Suprapubic skin (tissue), 4 donors: ENCODE data around the gene PCNT. TPM values are rescaled to one million over a fixed set of nuclear protein-coding genes. Genes with fewer than 3 reads are reported as not detected.

Experiments used
- DNase-seq, 2 donors: peaks; one replicate each; pipeline ENCODE4 v3.0.0-alpha.2; 2019; ENCODE audit warnings: low spot score in 2 of 2
- H3K27ac ChIP-seq: fragments of 200-600 bp; sonication (generic); one replicate; pipeline ENCODE4 v1.5.1; 2019
- H3K27me3 ChIP-seq: fragments of 200-600 bp; sonication (generic); one replicate; pipeline ENCODE4 v1.5.1; 2019
- H3K36me3 ChIP-seq: fragments of 200-600 bp; sonication (generic); one replicate; pipeline ENCODE4 v1.5.1; 2019
- H3K4me1 ChIP-seq: fragments of 200-600 bp; sonication (generic); one replicate; pipeline ENCODE4 v1.5.1; 2019
- H3K4me3 ChIP-seq: fragments of 200-600 bp; sonication (generic); one replicate; pipeline ENCODE4 v1.5.1; 2019; ENCODE audit warnings: mild to moderate bottlenecking
- H3K9me3 ChIP-seq: fragments of 200-600 bp; sonication (generic); one replicate; pipeline ENCODE4 v1.5.1; 2019
- CTCF ChIP-seq, 2 donors: fragments of 200-600 bp in 1 of 2; fragments of 450-650 bp in 1 of 2; sonication (generic) in 1 of 2; IDR thresholded peaks; one replicate each; pipeline ENCODE4 v1.5.1; 2016 to 2019; ENCODE audit warnings: antibody characterized with exemption in 2 of 2, mild to moderate bottlenecking in 1 of 2, moderate library complexity in 1 of 2
- EP300 ChIP-seq: sonication (generic); formaldehyde crosslinking; IDR thresholded peaks from one replicate; pipeline ENCODE4 v1.6.1; 2017; ENCODE audit warnings: antibody characterized with exemption
- POLR2A ChIP-seq, 2 donors: fragments of 450-650 bp; IDR thresholded peaks; one replicate each; pipeline ENCODE4 v1.6.1; 2017; ENCODE audit warnings: antibody characterized with exemption in 2 of 2, mild to moderate bottlenecking in 2 of 2, moderate library complexity in 2 of 2
- POLR2AphosphoS5 ChIP-seq, 3 donors: sonication (generic); formaldehyde crosslinking; IDR thresholded peaks; one replicate each; pipeline ENCODE4 v1.6.1; 2017; ENCODE audit warnings: antibody characterized with exemption in 3 of 3
- WGBS: methylation state at CpG from one replicate; pipeline ENCODE4 v1.1.5; 2018; 5-methylcytosine and 5-hydroxymethylcytosine counted together
- total RNA-seq, 4 donors: library from RNA; depleted of rRNA; stranded (reverse); fragments of >200 nt; gene quantifications; one replicate each; pipeline ENCODE4 v1.1.0, GENCODE V29; 2016

Gene PCNT
- total RNA-seq, 4 donors from 2014 or later = 27.4 to 65.2 (median 47.0) TPM

- Histone ChIP-seq H3K36me3 (peaks cover 92% of the 10 kb centered on the region), H3K27ac (no peak overlapping the region), H3K27me3 (no peaks in the 10 kb centered on the region), H3K4me3 (no peak overlapping the region), H3K4me1 (no peaks in the 10 kb centered on the region), H3K9me3 (no peaks in the 10 kb centered on the region)
- no peak for DNase-seq
- WGBS = 92% methylated on average over 15 of the region's 15 CpGs
- no peak for TF ChIP-seq POLR2A (IDR thresholded peaks at IDR 0.05)
- no peak for TF ChIP-seq EP300
- no peak for TF ChIP-seq POLR2AphosphoS5 (IDR thresholded peaks at IDR 0.05)
- TF ChIP-seq CTCF (IDR thresholded peaks at IDR 0.05) = no peak
These were observed 112.7 kb downstream of the PCNT start for GRCh38 chr21:46436621-46437020.

DNA sequence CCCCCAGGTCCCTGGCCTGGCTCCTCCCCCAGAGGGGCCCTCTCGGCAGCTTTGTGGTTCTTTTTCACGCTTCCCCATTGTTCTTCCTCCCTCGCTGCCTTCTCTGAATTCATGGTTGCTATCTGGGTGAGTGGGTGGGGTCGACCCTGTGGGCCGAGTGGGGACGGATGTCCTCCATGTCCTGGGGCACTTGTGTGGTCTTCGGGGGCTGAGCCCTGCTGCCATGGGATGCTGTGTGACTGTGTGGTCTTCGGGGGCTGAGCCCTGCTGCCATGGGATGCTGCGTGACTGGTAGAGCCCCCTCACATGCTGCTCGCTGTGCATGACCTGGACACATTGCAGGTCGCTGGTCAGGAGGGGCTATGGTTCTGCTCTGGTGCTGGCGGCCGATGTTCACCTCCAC is 113.1 kb downstream of the PCNT start:
- Histone ChIP-seq H3K4me3 (no peak overlapping the region), H3K27me3 (no peaks in the 10 kb centered on the region), H3K27ac (no peak overlapping the region), H3K4me1 (no peaks in the 10 kb centered on the region), H3K9me3 (no peaks in the 10 kb centered on the region), H3K36me3 (peaks cover 92% of the 10 kb centered on the region)
- no peak for DNase-seq
- WGBS = 79% methylated on average over 11 of the region's 13 CpGs
- no peak for TF ChIP-seq POLR2A (IDR thresholded peaks at IDR 0.05)

GRCh38 chr21:46437511-46437910 is 113.6 kb downstream of the PCNT start:
- H3K36me3 ChIP-seq = peaks cover 92% of the 10 kb centered on the region
- no peaks in the 10 kb centered on the region for H3K9me3 ChIP-seq
- 92% methylated on average over 11 of the region's 13 CpGs for whole genome bisulfite sequencing

GRCh38 chr21:46438241-46438640 is 114.3 kb downstream of the PCNT start:
- Histone ChIP-seq H3K4me1 (no peaks in the 10 kb centered on the region), H3K27ac (no peak overlapping the region), H3K36me3 (peaks cover 93% of the 10 kb centered on the region), H3K27me3 (no peaks in the 10 kb centered on the region), H3K4me3 (no peak overlapping the region), H3K9me3 (no peaks in the 10 kb centered on the region)
- 92% methylated on average over 11 of the region's 11 CpGs for WGBS
- no peak for DNase-seq
- no peak for TF ChIP-seq CTCF (IDR thresholded peaks at IDR 0.05)
- no peak for TF ChIP-seq POLR2A (IDR thresholded peaks at IDR 0.05)
- TF ChIP-seq EP300 = no peak
- no peak for TF ChIP-seq POLR2AphosphoS5 (IDR thresholded peaks at IDR 0.05)

More at GRCh38 chr21:46437511-46437910, 113.6 kb downstream of the PCNT start:
- no peaks in the 10 kb centered on the region for H3K4me1 ChIP-seq
- no peak overlapping the region for H3K4me3 ChIP-seq
- H3K27me3 ChIP-seq = no peaks in the 10 kb centered on the region
- no peak for DNase-seq
- no peak overlapping the region for H3K27ac ChIP-seq
- TF ChIP-seq POLR2AphosphoS5 (IDR thresholded peaks at IDR 0.05) = no peak
- no peak for TF ChIP-seq EP300
- no peak for TF ChIP-seq CTCF (IDR thresholded peaks at IDR 0.05)
- no peak for TF ChIP-seq POLR2A (IDR thresholded peaks at IDR 0.05)

GRCh38 chr21:46439906-46440305 is 116.0 kb downstream of the PCNT start:
- Histone ChIP-seq H3K27me3 (no peaks in the 10 kb centered on the region), H3K36me3 (peaks cover 87% of the 10 kb centered on the region), H3K27ac (no peak overlapping the region), H3K4me3 (no peak overlapping the region), H3K9me3 (no peaks in the 10 kb centered on the region), H3K4me1 (peaks cover 3% of the 10 kb centered on the region)
- DNase-seq = no peak
- 94% methylated on average over 13 of the region's 18 CpGs for WGBS
- TF ChIP-seq CTCF (IDR thresholded peaks at IDR 0.05) (no peak), POLR2AphosphoS5 (IDR thresholded peaks at IDR 0.05) (no peak), POLR2A (IDR thresholded peaks at IDR 0.05) (no peak)

GRCh38 chr21:46441331-46441730 is 117.4 kb downstream of the PCNT start:
- no peak for DNase-seq
- Histone ChIP-seq H3K4me1 (peaks cover 3% of the 10 kb centered on the region), H3K27ac (no peak overlapping the region), H3K9me3 (no peaks in the 10 kb centered on the region), H3K36me3 (peaks cover 85% of the 10 kb centered on the region), H3K27me3 (no peaks in the 10 kb centered on the region), H3K4me3 (no peak overlapping the region)
- WGBS = 95% methylated on average over 14 of the region's 14 CpGs
- TF ChIP-seq POLR2AphosphoS5 (IDR thresholded peaks at IDR 0.05) (no peak), POLR2A (IDR thresholded peaks at IDR 0.05) (no peak), EP300 (no peak), CTCF (IDR thresholded peaks at IDR 0.05) (no peak)
